Sciatic nerve (tissue), 2 donors: Measurements from ENCODE around the gene ARCN1. TPM values are rescaled to one million over a fixed set of nuclear protein-coding genes. Genes with fewer than 3 reads are reported as not detected.
"Not testable (repeated sequence)": the region's sequence is repeated elsewhere in the genome, so short reads cannot be mapped to it uniquely, and the experiment has no call there.

Experiments used
- ATAC-seq: fragments of 200-7000 bp; cut with Tn5 transposase; one replicate; pipeline ENCODE4 v1.9.1; 2020; ENCODE audit warnings: mild to moderate bottlenecking, moderate library complexity
- DNase-seq: peaks from one replicate; pipeline ENCODE4 v3.0.0-alpha.2; 2020; ENCODE audit warnings: low spot score
- intact Hi-C: fragments of 100-400 bp; cut with DNase I; formaldehyde crosslinking; loops from one replicate; pipeline ENCODE4 v1.14.2; 2022
- total RNA-seq: library from RNA; stranded (reverse); fragmentation: NEBNext Ultra II Directional; extraction: Animal tissue kit (Norgen Biotek cat#: 25700); gene quantifications from one replicate; pipeline ENCODE4 v1.2.1, GENCODE V29; 2021
- donor health status: DM: no; HTN: no; CAD: no.
- donor health status: DM: no; HTN: no; CAD: no.

ARCN1 gene
- total RNA-seq, 1 donor from 2014 or later = 135 TPM

- intact Hi-C loops = no loop called here
- DNase-seq (no peak), ATAC-seq (no peak)
Measured at GRCh38 chr11:118537409-118537980, 34.7 kb upstream of the ARCN1 start.

- intact Hi-C loops = no loop called here
- no peak for ATAC-seq
- DNase-seq = no peak
Measured at GRCh38 chr11:118544010-118544646, 28.1 kb upstream of the ARCN1 start.

GRCh38 chr11:118544647-118545010, 27.6 kb upstream of the ARCN1 start:
- ATAC-seq (no peak), DNase-seq (no peak)
- intact Hi-C loops = no loop called here

- DNase-seq (no peak), ATAC-seq (no peak)
- intact Hi-C loops = no loop called here
Measured at GRCh38 chr11:118545533-118545932, 26.7 kb upstream of the ARCN1 start.

GRCh38 chr11:118547132-118547531, 25.1 kb upstream of the ARCN1 start:
- DNase-seq (no peak), ATAC-seq (no peak)
- intact Hi-C loops = no loop called here

- intact Hi-C loops = no loop called here
- ATAC-seq (no peak), DNase-seq (no peak)
Measured at GRCh38 chr11:118552341-118552740, 19.9 kb upstream of the ARCN1 start.

- no peak for ATAC-seq
- intact Hi-C loops = no loop called here
- DNase-seq = no peak
Measured at GRCh38 chr11:118560806-118561205, 11.4 kb upstream of the ARCN1 start.

- intact Hi-C loops = no loop called here
- peak; percentile 42 for ATAC-seq
- DNase-seq = no peak
Measured at GRCh38 chr11:118565051-118565450, 7.2 kb upstream of the ARCN1 start.

GRCh38 chr11:118569670-118570069, 2.5 kb upstream of the ARCN1 start:
- ATAC-seq (no peak), DNase-seq (no peak)
- intact Hi-C loops = no loop called here

GRCh38 chr11:118570787-118571186, 1.4 kb upstream of the ARCN1 start:
- intact Hi-C loops = no loop called here
- DNase-seq (no peak), ATAC-seq (no peak)

GRCh38 chr11:118571701-118572060, 528 bp upstream of the ARCN1 start:
- peak; percentile 19 for ATAC-seq
- DNase-seq, intact Hi-C loops: not testable (repeated sequence)

GRCh38 chr11:118572981-118573550, 857 bp downstream of the ARCN1 start:
- intact Hi-C loops = no loop called here
- DNase-seq = no peak
- ATAC-seq = peak; percentile 20

- no peak for DNase-seq
- no peak for ATAC-seq
- intact Hi-C loops = no loop called here
Measured at GRCh38 chr11:118574636-118575035, 2.4 kb downstream of the ARCN1 start.

GRCh38 chr11:118577995-118578394, 5.8 kb downstream of the ARCN1 start:
- ATAC-seq, DNase-seq, intact Hi-C loops: not testable (repeated sequence)

GRCh38 chr11:118581057-118581456, 8.8 kb downstream of the ARCN1 start:
- intact Hi-C loops = no loop called here
- DNase-seq (no peak), ATAC-seq (no peak)

- intact Hi-C loops = no loop called here
- ATAC-seq (no peak), DNase-seq (no peak)
Measured at GRCh38 chr11:118587952-118588351, 15.7 kb downstream of the ARCN1 start.

GRCh38 chr11:118592616-118593367, 20.6 kb downstream of the ARCN1 start:
- intact Hi-C loops = no loop called here
- peak; percentile 48 for DNase-seq
- peak; percentile 82 for ATAC-seq

GRCh38 chr11:118594984-118595383, 22.8 kb downstream of the ARCN1 start:
- ATAC-seq (peak; percentile 38), DNase-seq (peak; percentile 45)
- intact Hi-C loops = loop anchor here (5.0 kb wide), 1 partner anchor 62 kb away; no protein-coding TSS in a partner anchor

- intact Hi-C loops = loop anchor here (5.0 kb wide), 1 partner anchor 61 kb away; no protein-coding TSS in a partner anchor
- DNase-seq = peak; percentile 49
- no peak for ATAC-seq
Measured at GRCh38 chr11:118596224-118597146, 24.3 kb downstream of the ARCN1 start.
